ENCODE data around the gene DESI2. TPM values are rescaled to one million over a fixed set of nuclear protein-coding genes. Genes with fewer than 3 reads are reported as not detected.

The DESI2 gene
- total RNA-seq, 1 donor from 2014 or later = 25.5 TPM

- no peaks in the 10 kb centered on the region for H3K4me1 ChIP-seq
- no peaks in the 10 kb centered on the region for H3K36me3 ChIP-seq
- H3K27me3 ChIP-seq = no peaks in the 10 kb centered on the region
- H3K9me3 ChIP-seq = no peaks in the 10 kb centered on the region
- no peak for DNase-seq (ENCODE audit: extremely low spot score in 2 of 2)
- no peak overlapping the region for H3K4me3 ChIP-seq
- H3K27ac ChIP-seq = no peak overlapping the region
- TF ChIP-seq POLR2A (IDR thresholded peaks at IDR 0.05) = no peak
- TF ChIP-seq CTCF (IDR thresholded peaks at IDR 0.05) = no peak
- no peak for TF ChIP-seq POLR2AphosphoS5 (IDR thresholded peaks at IDR 0.05; ENCODE audit: insufficient read depth in 1 of 2, low read depth in 1 of 2)
- intact Hi-C loops (cut with DNase I) = no loop called here
Measured at GRCh38 chr1:244642988-244643387, 9.9 kb upstream of the DESI2 start.

GRCh38 chr1:244645414-244645813 is 7.5 kb upstream of the DESI2 start:
- intact Hi-C loops (cut with DNase I) = no loop called here
- TF ChIP-seq CTCF (IDR thresholded peaks at IDR 0.05) (no peak), POLR2A (IDR thresholded peaks at IDR 0.05) (no peak), POLR2AphosphoS5 (IDR thresholded peaks at IDR 0.05; ENCODE audit: insufficient read depth in 1 of 2, low read depth in 1 of 2) (no peak)
- no peaks in the 10 kb centered on the region for H3K4me1 ChIP-seq

GRCh38 chr1:244645890-244646289 is 7.0 kb upstream of the DESI2 start:
- H3K27ac ChIP-seq = no peak overlapping the region
- H3K4me3 ChIP-seq = no peak overlapping the region
- no peaks in the 10 kb centered on the region for H3K27me3 ChIP-seq
- no peaks in the 10 kb centered on the region for H3K36me3 ChIP-seq
- no peaks in the 10 kb centered on the region for H3K4me1 ChIP-seq
- no peak for TF ChIP-seq CTCF (IDR thresholded peaks at IDR 0.05)
- no peak for TF ChIP-seq POLR2AphosphoS5 (IDR thresholded peaks at IDR 0.05; ENCODE audit: insufficient read depth in 1 of 2, low read depth in 1 of 2)
- TF ChIP-seq POLR2A (IDR thresholded peaks at IDR 0.05) = no peak
- no peaks in the 10 kb centered on the region for H3K9me3 ChIP-seq
- intact Hi-C loops (cut with DNase I) = no loop called here
- no peak for DNase-seq (ENCODE audit: extremely low spot score in 2 of 2)

More at GRCh38 chr1:244645414-244645813, 7.5 kb upstream of the DESI2 start:
- H3K9me3 ChIP-seq = no peaks in the 10 kb centered on the region
- no peaks in the 10 kb centered on the region for H3K27me3 ChIP-seq
- DNase-seq (ENCODE audit: extremely low spot score in 2 of 2) = no peak
- H3K27ac ChIP-seq = no peak overlapping the region
- H3K4me3 ChIP-seq = no peak overlapping the region
- no peaks in the 10 kb centered on the region for H3K36me3 ChIP-seq

- DNase-seq (ENCODE audit: extremely low spot score in 2 of 2) = no peak
- intact Hi-C loops (cut with DNase I) = no loop called here
- TF ChIP-seq POLR2A (IDR thresholded peaks at IDR 0.05) (no peak), CTCF (IDR thresholded peaks at IDR 0.05) (no peak), POLR2AphosphoS5 (IDR thresholded peaks at IDR 0.05; ENCODE audit: insufficient read depth in 1 of 2, low read depth in 1 of 2) (no peak)
Measured at GRCh38 chr1:244647819-244648218, 5.1 kb upstream of the DESI2 start.

GRCh38 chr1:244651956-244652622 is 837 bp upstream of the DESI2 start:
- H3K36me3 ChIP-seq = no peaks in the 10 kb centered on the region
- peak overlapping the region; percentile 55 to 83 for H3K4me3 ChIP-seq
- peak overlapping the region; percentile 92 for H3K27ac ChIP-seq
- no peaks in the 10 kb centered on the region for H3K27me3 ChIP-seq
- H3K4me1 ChIP-seq = peaks cover 35% of the 10 kb centered on the region
- H3K9me3 ChIP-seq = no peaks in the 10 kb centered on the region
- no peak for DNase-seq (ENCODE audit: extremely low spot score in 2 of 2)
- TF ChIP-seq POLR2A (IDR thresholded peaks at IDR 0.05) (no peak), POLR2AphosphoS5 (IDR thresholded peaks at IDR 0.05; ENCODE audit: insufficient read depth in 1 of 2, low read depth in 1 of 2) (no peak), CTCF (IDR thresholded peaks at IDR 0.05) (no peak)
- intact Hi-C loops (cut with DNase I) = no loop called here

More at GRCh38 chr1:244647819-244648218, 5.1 kb upstream of the DESI2 start:
- no peaks in the 10 kb centered on the region for H3K9me3 ChIP-seq
- H3K36me3 ChIP-seq = no peaks in the 10 kb centered on the region
- H3K27me3 ChIP-seq = no peaks in the 10 kb centered on the region
- no peak overlapping the region for H3K4me3 ChIP-seq
- H3K27ac ChIP-seq = no peak overlapping the region
- H3K4me1 ChIP-seq = peaks cover 8% of the 10 kb centered on the region
